HEK293 (cell line): ENCODE measurements around the gene SET.
A peak's percentile ranks its signal among the peaks of the same experiment; 100 is the strongest.

Source experiments
- GLI2 ChIP-seq: fragments of 450-650 bp; formaldehyde crosslinking; IDR thresholded peaks from 2 replicates; pipeline ENCODE4; 2017; ENCODE audit warnings: missing biosample characterization, missing genetic modification characterization, low read depth, borderline replicate concordance
- INSM2 ChIP-seq: fragments of 450-650 bp; formaldehyde crosslinking; IDR thresholded peaks from 2 replicates; pipeline ENCODE4 v1.5.1; 2016; ENCODE audit warnings: missing biosample characterization, missing genetic modification characterization
- KLF16 ChIP-seq: fragments of 450-650 bp; formaldehyde crosslinking; IDR thresholded peaks from 2 replicates; pipeline ENCODE4 v1.5.1; 2017; ENCODE audit warnings: missing biosample characterization, missing genetic modification characterization
- KLF7 ChIP-seq: fragments of 450-650 bp; formaldehyde crosslinking; IDR thresholded peaks from 2 replicates; pipeline ENCODE4 v1.5.1; 2016; ENCODE audit warnings: missing biosample characterization, missing genetic modification characterization, borderline replicate concordance
- KLF9 ChIP-seq: fragments of 450-650 bp; formaldehyde crosslinking; IDR thresholded peaks from 2 replicates; pipeline ENCODE4 v1.5.1; 2016; ENCODE audit warnings: missing biosample characterization, missing genetic modification characterization, low read depth
- SCRT1 ChIP-seq: fragments of 450-650 bp; formaldehyde crosslinking; IDR thresholded peaks from 2 replicates; pipeline ENCODE4 v1.5.1; 2016; ENCODE audit warnings: missing biosample characterization, missing genetic modification characterization, borderline replicate concordance
- SP3 ChIP-seq: fragments of 450-650 bp; formaldehyde crosslinking; IDR thresholded peaks from 2 replicates; pipeline ENCODE4 v1.5.1; 2016; ENCODE audit warnings: missing biosample characterization, missing genetic modification characterization
- WT1 ChIP-seq: fragments of 450-650 bp; formaldehyde crosslinking; IDR thresholded peaks from 2 replicates; pipeline ENCODE4 v1.5.1; 2016; ENCODE audit warnings: missing biosample characterization, missing genetic modification characterization
- ZBTB1 ChIP-seq: fragments of 450-650 bp; formaldehyde crosslinking; IDR thresholded peaks from 2 replicates; pipeline ENCODE4 v1.5.1; 2016; ENCODE audit warnings: missing biosample characterization, missing genetic modification characterization
- ZBTB26 ChIP-seq: fragments of 450-650 bp; formaldehyde crosslinking; optimal IDR thresholded peaks from 2 replicates; pipeline ENCODE3; 2016; ENCODE audit warnings: missing biosample characterization, mild to moderate bottlenecking, missing genetic modification characterization
- ZBTB8A ChIP-seq: fragments of 450-650 bp; formaldehyde crosslinking; IDR thresholded peaks from 2 replicates; pipeline ENCODE4 v1.5.1; 2016; ENCODE audit warnings: missing biosample characterization, missing genetic modification characterization
- ZFP37 ChIP-seq: fragments of 450-650 bp; formaldehyde crosslinking; IDR thresholded peaks from 2 replicates; pipeline ENCODE4 v1.5.1; 2016; ENCODE audit warnings: missing biosample characterization, missing genetic modification characterization
- ZIC2 ChIP-seq: fragments of 450-650 bp; formaldehyde crosslinking; IDR thresholded peaks from 2 replicates; pipeline ENCODE4 v1.5.1; 2016; ENCODE audit warnings: missing biosample characterization, missing genetic modification characterization
- ZNF114 ChIP-seq: fragments of 450-650 bp; formaldehyde crosslinking; IDR thresholded peaks from 2 replicates; pipeline ENCODE4 v1.5.0; 2017; ENCODE audit warnings: missing biosample characterization, missing genetic modification characterization
- ZNF184 ChIP-seq: fragments of 450-650 bp; IDR thresholded peaks from 2 replicates; pipeline ENCODE4 v1.5.1; 2018; ENCODE audit warnings: missing biosample characterization, mild to moderate bottlenecking, missing genetic modification characterization
- ZNF311 ChIP-seq: fragments of 450-650 bp; formaldehyde crosslinking; IDR thresholded peaks from 2 replicates; pipeline ENCODE4 v1.5.1; 2017; ENCODE audit warnings: missing biosample characterization, missing genetic modification characterization, borderline replicate concordance
- ZNF366 ChIP-seq: fragments of 450-650 bp; formaldehyde crosslinking; conservative IDR thresholded peaks from 2 replicates; pipeline ENCODE4 v1.5.1; 2016; ENCODE audit warnings: missing biosample characterization, missing genetic modification characterization
- ZNF513 ChIP-seq: fragments of 450-650 bp; IDR thresholded peaks from 2 replicates; pipeline ENCODE4 v1.5.1; 2018; ENCODE audit warnings: missing biosample characterization, missing genetic modification characterization
- ZNF600 ChIP-seq: fragments of 450-650 bp; formaldehyde crosslinking; IDR thresholded peaks from 2 replicates; pipeline ENCODE4 v1.5.1; 2016; ENCODE audit warnings: missing biosample characterization, missing genetic modification characterization
- ZNF629 ChIP-seq: fragments of 450-650 bp; formaldehyde crosslinking; IDR thresholded peaks from 2 replicates; pipeline ENCODE4 v1.5.1; 2017; ENCODE audit warnings: missing biosample characterization, missing genetic modification characterization
- ZSCAN23 ChIP-seq: fragments of 450-650 bp; formaldehyde crosslinking; IDR thresholded peaks from 2 replicates; pipeline ENCODE4 v1.5.1; 2016; ENCODE audit warnings: missing biosample characterization, missing genetic modification characterization
- ZSCAN4 ChIP-seq: fragments of 450-650 bp; formaldehyde crosslinking; IDR thresholded peaks from 2 replicates; pipeline ENCODE4 v1.5.1; 2017; ENCODE audit warnings: missing biosample characterization, missing genetic modification characterization
- TF ChIP-seq, protein P1 (sequence below): fragments of 450-650 bp; formaldehyde crosslinking; IDR thresholded peaks from 2 replicates; pipeline ENCODE4 v1.5.1; 2017; ENCODE audit warnings: missing biosample characterization, missing genetic modification characterization
- TF ChIP-seq, protein P2 (sequence below): fragments of 450-650 bp; formaldehyde crosslinking; IDR thresholded peaks from 2 replicates; pipeline ENCODE4 v1.5.1; 2016; ENCODE audit warnings: missing biosample characterization, missing genetic modification characterization
- TF ChIP-seq, protein P3 (sequence below): fragments of 450-650 bp; formaldehyde crosslinking; IDR thresholded peaks from 2 replicates; pipeline ENCODE4 v1.5.1; 2017; ENCODE audit warnings: missing biosample characterization, mild to moderate bottlenecking, missing genetic modification characterization, moderate library complexity

Gene SET

DNA sequence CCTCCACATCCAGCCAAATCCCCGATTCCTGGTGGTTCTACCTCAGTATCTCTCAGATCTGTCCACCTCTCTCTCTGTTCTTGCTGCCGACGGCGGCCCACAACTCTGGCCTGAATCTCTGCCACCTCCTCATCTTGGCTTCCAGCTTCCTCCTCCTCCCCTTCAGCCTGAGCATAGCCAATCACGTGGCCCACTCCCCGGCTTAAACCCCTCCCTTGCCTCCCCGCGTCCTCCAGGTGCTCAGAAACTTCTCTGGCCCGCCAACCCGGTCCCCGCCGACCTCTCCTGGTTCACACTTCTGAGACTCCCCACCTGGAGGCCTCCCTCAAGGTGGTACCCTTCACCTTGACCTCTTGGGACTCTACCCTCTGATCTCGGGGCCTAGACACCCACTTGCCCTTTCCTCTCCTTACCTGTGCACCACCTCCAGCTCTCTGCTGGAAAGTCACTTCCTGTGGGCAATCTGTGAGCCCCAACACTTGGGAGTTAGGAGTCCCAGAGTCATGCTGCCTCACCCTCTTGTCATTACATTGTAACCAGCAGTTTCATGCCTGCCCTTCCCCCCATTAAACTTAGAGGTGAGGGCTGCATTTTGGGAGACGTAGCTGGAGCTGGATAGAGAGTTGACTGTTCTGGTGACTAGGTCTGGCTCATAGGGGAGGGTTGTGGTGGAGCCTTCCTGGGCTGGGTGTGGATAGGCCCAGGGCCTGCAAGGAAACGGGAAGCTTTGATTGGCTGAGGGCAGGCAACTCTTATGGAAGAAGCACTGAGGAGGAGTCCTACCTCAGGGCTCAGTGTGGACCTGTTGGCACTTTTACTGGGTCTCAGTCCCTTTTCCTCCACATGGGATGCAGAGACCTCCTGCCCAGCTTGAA, 4.5 kb upstream of the SET start (continued):
- TF ChIP-seq, protein P1, sequence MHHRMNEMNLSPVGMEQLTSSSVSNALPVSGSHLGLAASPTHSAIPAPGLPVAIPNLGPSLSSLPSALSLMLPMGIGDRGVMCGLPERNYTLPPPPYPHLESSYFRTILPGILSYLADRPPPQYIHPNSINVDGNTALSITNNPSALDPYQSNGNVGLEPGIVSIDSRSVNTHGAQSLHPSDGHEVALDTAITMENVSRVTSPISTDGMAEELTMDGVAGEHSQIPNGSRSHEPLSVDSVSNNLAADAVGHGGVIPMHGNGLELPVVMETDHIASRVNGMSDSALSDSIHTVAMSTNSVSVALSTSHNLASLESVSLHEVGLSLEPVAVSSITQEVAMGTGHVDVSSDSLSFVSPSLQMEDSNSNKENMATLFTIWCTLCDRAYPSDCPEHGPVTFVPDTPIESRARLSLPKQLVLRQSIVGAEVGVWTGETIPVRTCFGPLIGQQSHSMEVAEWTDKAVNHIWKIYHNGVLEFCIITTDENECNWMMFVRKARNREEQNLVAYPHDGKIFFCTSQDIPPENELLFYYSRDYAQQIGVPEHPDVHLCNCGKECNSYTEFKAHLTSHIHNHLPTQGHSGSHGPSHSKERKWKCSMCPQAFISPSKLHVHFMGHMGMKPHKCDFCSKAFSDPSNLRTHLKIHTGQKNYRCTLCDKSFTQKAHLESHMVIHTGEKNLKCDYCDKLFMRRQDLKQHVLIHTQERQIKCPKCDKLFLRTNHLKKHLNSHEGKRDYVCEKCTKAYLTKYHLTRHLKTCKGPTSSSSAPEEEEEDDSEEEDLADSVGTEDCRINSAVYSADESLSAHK (tag by site-specific recombination), result peak; percentile 83
- TF ChIP-seq SP3 (peak; percentile 61), ZIC2 (tag by site-specific recombination) (peak; percentile 24; the same call in 1 of the 2 replicates), ZSCAN23 (tag by site-specific recombination) (peak; percentile 50; the same call in 1 of the 2 replicates), ZFP37 (tag by site-specific recombination) (0 out of 2 replicates have a peak, but pooled peaks have one; percentile 46), WT1 (tag by site-specific recombination) (peak; percentile 64), ZNF311 (tag by site-specific recombination) (no peak), ZBTB1 (tag by site-specific recombination) (no peak), KLF9 (tag by site-specific recombination) (0 out of 2 replicates have a peak, but pooled peaks have one; percentile 28), ZBTB8A (tag by site-specific recombination) (0 out of 2 replicates have a peak, but pooled peaks have one; percentile 9), SCRT1 (tag by site-specific recombination) (peak; percentile 68), ZNF366 (tag by site-specific recombination) (peak; percentile 54), ZNF184 (tag by site-specific recombination) (no peak), INSM2 (tag by site-specific recombination) (peak; percentile 57; the same call in 1 of the 2 replicates), ZSCAN4 (tag by site-specific recombination) (0 out of 2 replicates have a peak, but pooled peaks have one; percentile 7), ZNF600 (tag by site-specific recombination) (peak; percentile 100), KLF16 (tag by site-specific recombination) (peak; percentile 36; the same call in 1 of the 2 replicates), ZNF629 (0 out of 2 replicates have a peak, but pooled peaks have one; percentile 29), ZBTB26 (tag by site-specific recombination) (peak; percentile 28), GLI2 (no peak), ZNF114 (tag by site-specific recombination) (no peak), KLF7 (tag by site-specific recombination) (peak; percentile 15; the same call in 1 of the 2 replicates), ZNF513 (tag by site-specific recombination) (peak; percentile 64; the same call in 1 of the 2 replicates)
- TF ChIP-seq, protein P2, sequence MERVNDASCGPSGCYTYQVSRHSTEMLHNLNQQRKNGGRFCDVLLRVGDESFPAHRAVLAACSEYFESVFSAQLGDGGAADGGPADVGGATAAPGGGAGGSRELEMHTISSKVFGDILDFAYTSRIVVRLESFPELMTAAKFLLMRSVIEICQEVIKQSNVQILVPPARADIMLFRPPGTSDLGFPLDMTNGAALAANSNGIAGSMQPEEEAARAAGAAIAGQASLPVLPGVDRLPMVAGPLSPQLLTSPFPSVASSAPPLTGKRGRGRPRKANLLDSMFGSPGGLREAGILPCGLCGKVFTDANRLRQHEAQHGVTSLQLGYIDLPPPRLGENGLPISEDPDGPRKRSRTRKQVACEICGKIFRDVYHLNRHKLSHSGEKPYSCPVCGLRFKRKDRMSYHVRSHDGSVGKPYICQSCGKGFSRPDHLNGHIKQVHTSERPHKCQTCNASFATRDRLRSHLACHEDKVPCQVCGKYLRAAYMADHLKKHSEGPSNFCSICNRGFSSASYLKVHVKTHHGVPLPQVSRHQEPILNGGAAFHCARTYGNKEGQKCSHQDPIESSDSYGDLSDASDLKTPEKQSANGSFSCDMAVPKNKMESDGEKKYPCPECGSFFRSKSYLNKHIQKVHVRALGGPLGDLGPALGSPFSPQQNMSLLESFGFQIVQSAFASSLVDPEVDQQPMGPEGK (tag by site-specific recombination), result peak; percentile 93
- TF ChIP-seq, protein P3, sequence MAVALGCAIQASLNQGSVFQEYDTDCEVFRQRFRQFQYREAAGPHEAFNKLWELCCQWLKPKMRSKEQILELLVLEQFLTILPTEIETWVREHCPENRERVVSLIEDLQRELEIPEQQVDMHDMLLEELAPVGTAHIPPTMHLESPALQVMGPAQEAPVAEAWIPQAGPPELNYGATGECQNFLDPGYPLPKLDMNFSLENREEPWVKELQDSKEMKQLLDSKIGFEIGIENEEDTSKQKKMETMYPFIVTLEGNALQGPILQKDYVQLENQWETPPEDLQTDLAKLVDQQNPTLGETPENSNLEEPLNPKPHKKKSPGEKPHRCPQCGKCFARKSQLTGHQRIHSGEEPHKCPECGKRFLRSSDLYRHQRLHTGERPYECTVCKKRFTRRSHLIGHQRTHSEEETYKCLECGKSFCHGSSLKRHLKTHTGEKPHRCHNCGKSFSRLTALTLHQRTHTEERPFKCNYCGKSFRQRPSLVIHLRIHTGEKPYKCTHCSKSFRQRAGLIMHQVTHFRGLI, result no peak
